GM21447 (cell line): ENCODE measurements around the gene GALNT17.
"Not testable (repeated sequence)": the region's sequence is repeated elsewhere in the genome, so short reads cannot be mapped to it uniquely, and the experiment has no call there.

ENCODE experiments used
- ATAC-seq: cut with Tn5 transposase; IDR thresholded peaks from one replicate; pipeline ENCODE4 v1.9.1; 2021; ENCODE audit not compliant: unreplicated experiment

GALNT17 gene

DNA sequence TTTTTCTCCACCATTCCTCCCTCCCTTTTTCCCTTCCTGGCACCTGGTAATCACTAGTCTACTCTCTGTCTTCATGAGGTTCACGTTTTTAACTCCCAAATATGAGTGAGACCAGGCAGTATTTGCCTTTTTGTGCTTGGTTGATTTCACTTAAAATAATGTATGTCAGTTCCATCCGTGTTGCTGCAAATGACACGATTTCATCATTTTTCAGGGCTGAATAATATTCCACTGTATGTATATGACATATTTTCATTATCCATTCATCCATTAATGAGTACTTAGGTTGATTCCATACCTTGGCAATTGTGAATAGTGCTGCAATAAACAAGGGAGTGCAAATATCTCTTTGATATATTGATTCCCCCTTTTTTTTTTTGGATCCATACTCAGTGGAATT lies 25.8 kb downstream of the GALNT17 start:
- no peak for ATAC-seq

DNA sequence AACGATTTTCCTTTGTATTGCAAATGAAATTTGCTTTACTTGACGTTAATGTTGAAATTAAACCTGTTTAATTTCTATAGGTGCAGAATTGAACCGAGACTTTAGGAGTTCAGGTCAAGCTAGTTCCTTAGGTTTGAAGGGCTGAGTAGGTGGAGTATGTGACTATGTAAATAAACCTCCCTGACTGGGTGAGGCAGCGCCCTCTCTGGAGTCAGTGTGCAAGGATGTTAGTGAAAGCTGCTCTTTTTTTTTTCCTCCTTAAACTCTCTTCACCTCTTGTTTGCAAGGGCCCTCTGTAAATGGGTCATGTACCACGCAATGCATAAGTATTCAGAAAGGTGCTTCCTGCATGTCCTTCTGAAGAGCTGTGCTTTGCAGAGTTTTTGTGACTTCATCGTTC lies 33.8 kb downstream of the GALNT17 start:
- ATAC-seq: no peak

DNA sequence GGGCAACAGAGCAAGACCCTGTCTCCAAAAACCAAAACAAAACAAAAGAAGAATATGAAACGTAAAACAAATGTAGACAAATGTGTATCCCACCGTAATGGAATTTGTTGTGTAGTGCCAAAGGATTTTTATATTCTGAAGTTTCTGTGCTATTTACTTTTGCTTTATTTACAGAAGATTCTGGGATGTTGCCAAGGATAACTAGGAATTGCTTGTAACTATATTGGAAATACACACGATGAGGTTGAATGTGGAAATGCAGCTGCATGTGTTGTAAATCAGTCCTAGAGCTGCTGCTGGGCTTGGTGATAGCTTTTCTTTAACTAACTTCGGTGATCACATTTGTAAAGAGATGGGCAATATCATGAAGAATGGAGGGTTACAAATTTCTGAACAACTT lies 39.5 kb downstream of the GALNT17 start:
- ATAC-seq: no peak

DNA sequence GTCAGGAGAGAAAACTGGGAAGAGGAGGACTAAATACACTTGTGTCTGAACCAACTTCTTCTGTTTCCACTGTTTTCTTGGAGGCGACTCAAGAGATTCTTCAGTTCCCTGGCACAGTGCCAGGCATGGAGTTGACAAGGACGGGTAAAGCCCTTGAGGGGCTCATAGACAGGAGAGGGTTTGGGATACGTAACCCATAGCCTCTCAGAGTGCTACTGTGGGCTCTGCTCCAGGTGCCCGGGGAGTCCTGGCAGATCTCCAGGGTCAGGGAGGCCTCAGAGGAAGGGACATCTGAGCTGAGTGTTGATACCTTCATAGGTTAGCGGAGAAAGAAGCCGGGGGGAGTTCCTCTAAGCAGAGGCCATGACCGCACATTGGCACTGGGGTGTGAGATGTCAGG lies 42.0 kb downstream of the GALNT17 start:
- ATAC-seq: no peak

DNA sequence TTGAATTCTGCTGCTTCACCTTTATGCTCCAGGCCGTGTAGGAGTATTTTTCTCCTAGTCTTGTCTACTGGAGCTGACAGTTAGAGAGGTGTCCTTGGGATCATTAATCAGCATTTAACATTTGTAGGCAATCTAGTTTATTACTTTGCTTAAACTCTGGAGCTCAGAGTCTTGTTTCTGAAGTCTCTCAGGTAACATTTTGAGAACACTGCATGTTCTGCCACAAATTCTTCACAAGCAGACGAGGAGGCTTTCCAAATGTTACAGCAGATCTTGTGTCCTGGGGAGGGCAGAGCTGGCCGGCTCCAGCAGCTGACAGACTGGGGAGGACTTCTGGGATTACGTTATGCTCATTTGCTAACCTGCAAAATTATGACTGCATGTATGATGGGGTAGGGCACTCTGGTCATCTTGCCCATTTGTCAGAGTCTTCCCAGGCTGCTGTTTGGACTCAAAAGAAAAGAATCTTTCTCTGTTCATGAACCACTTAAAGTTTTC lies 50.5 kb downstream of the GALNT17 start:
- ATAC-seq: no peak

DNA sequence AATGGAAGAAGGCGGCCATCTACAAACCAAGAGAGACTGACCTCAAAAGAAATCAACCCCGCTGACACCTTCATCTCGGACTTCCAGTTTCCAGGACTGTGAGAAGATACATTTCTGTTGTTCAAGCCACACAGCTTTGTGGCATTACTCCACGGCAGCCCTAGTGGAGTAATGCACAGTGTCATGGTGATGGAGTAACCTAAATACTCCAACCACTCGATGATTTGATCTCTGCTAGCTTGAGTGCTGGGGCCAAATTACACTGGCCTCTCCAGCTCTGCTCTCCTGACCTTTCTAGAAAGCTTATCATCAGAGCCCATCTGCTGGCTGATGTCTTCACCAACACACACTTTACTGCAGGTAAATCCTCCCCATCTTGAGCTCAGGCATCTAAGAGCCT lies 52.2 kb downstream of the GALNT17 start:
- ATAC-seq: no peak

DNA sequence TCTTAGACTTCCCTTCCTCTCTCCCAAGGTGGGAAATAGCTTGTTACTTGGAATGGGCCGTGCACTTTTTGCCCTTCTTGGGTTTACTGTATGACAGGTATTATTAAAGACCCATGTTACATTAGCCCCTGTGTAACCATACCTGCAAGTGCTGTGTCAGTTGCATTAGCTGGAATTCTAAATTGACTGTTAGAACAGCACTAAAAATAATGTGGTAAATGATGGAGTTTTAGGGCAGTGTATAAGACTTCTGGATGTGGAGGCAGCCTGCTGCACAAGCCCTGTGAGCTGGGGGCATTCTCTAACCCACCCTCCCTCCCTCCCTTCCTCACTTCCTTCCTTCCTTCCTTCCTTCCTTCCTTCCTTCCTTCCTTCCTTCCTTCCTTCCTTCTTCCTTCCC lies 52.7 kb downstream of the GALNT17 start:
- no peak for ATAC-seq

DNA sequence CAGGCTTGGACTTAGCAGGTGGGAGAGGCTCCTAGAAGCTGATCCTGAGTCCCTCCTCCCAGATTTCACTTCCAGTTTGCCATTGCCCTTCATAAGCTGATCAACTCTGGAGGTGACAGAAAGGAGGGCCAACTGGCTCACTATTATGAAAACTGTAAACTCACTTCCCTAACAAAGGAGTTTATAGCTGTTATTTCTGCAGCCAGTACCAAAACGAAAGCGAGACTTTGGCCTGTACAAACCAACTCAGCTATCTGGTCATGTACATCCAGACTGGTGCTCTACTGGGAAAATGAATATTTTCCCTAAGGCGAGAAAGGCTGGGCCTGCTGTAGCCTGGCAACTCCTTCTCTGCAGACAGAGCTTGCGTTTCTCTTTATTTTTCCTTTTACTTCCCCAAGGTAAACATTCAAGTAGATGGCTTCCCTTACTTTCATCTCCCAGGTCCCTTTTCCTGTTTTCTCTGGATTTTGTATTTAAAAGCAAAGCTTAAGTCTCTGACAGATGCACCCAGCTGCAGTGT lies 54.7 kb downstream of the GALNT17 start:
- ATAC-seq: no peak

DNA sequence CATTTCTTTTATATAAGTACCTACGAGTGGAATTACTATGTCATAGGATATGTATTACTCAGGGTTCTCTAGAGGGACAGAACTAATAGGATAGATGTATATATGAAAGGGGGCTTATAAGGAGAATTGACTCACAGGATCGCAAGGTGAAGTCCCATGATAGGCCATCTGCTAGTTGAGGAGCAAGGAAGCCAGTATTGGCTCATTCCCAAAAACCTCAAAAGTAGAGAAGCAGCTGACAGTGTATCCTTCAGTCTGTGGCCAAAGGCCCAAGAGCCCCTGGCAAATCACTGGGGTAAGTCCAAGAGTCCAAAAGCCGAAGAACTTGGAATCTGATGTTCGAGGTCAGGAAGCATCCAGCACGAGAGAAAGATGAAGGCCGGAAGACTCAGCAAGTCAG lies 59.8 kb downstream of the GALNT17 start:
- no peak for ATAC-seq

DNA sequence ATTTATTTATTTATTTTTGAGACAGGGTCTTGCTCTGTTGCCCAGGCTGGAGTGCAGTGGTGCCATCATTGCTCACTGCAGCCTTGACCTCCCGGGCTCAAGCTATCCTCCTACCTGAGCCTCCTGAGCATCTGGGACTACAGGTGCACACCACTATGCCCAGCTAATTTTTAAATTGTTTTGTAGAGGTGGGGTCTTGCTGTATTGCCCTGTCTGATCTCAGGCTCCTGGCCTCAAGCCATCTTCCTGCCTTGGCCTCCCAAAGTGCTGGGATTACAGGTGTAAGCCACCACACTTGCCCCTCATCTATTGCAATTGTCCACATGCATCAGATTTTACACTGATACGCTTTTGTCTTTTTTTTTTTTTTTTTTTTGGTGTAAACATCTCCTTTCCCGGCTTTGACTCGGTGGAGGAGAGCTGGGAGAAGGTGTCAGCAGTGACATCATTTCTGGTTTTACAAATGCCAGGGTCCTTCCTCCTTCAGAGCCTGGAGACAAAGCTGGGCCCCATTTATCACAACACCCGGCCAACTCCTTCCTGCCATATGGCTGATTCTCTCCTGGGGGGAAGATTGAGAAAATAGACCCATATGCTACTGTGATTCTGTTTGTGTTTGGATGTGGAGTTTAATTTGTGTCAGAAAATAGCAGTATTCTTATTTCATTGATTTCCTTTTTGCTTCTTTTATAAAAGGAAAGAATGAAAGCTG lies 61.3 kb downstream of the GALNT17 start:
- ATAC-seq: no peak

DNA sequence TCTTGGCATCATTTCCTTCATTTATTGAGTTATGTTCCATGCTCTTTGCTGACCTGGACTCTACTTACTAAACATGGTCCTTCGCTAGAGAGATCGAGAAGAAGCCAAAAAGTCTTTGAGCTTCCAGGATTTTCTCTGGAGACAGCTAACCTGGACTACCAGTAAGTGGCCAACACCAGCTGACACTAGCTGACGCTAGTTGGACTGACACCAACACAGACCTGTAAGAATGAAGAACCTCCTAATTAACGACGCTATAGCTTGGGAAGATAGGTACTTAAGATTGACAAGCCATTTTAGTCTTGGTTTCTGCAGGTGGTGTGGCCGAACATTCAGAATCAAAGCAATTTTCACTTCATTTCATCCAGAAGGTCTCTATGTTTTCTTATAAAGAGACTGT lies 66.4 kb downstream of the GALNT17 start:
- no peak for ATAC-seq

DNA sequence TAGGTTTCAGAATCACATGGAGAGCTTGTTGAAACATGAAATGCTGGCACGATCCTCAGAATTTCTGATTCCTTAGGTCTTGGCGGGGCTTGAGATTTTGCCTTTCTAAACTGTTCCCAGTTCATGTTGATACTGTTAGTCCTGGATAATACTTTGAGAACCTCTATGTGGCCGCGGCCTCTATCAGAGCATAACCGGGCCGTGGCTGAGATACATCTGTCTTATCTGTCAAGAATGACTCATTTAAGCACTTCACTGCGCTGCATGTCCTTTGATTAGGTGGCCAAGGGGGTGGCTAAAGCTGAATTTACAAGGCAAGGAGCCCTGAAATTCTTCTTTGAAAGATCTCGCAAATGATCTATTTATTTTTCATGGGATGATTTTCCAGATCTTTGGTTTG lies 66.9 kb downstream of the GALNT17 start:
- ATAC-seq: no peak

DNA sequence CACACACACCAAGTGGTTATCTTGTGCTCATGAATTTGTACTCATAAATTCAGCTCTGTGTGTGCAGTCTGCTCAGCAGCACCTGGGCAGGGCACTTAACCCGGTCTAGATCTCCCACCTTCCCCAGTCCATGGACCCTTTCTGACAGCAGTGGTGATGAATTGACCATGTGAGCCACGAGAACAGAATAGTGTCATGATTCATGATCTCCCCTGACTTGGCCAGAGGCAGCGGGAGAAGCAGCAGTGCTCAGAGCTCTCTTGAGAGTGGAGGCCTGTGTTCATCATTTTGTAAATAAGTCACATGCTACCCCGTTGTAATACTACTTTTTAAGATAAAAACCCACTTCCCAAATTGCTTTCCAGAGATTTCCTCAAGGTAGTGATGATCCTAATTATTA lies 74.2 kb downstream of the GALNT17 start:
- no peak for ATAC-seq

DNA sequence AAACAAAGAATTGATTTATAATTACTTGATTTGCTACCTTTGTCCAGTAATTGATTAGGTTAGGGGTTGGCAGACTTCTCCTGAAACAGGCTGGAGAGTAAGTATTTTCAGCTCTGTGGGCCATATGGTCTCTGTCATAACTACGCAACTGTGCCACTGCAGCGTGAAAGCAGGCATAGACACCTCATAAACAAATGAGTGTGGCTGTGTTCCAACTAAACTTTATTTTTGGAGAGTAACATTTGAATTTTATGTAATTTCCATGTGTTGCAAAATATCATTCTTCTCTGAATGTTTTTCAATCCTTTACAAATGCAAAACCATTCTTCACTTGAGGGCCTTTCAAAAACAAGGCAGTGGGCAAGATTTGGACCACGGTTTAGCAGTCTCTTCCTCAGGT lies 76.9 kb downstream of the GALNT17 start:
- ATAC-seq: no peak

DNA sequence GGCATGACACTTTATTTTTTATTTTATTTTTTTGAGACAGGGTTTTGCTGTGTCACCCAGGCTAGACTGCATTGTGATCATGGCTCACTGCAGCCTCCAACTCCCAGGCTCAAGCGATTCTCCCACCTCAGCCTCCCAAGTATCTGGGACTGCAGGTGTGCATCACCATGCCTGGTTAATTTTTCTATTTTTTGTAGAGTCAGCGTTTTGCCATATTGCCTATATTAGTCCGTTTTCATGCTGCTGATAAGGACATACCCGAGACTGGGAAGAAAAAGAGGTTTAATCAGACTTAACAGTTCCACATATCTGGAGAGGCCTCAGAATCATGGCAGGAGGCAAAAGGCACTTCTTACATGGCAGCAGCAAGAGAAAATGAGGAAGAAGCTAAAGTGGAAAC lies 77.5 kb downstream of the GALNT17 start:
- ATAC-seq: not testable (repeated sequence)

DNA sequence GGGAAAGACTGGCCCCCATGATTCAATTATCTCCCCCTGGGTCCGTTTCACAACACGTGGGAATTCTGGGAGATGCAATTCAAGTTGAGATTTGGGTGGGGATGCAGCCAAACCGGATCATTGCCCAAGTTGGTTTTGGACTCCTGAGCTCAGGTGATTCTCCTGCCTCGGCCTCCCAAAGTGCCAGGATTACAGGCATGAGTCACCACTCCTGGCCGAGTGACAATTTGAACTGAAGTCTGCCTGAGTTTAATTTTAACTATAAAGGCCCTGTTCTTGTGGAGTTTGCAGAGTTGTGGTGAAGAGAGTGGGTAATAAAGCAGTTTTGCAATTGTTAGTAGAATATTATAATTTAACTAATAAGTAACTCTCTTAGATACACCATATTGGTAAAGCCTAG lies 78.3 kb downstream of the GALNT17 start:
- no peak for ATAC-seq

DNA sequence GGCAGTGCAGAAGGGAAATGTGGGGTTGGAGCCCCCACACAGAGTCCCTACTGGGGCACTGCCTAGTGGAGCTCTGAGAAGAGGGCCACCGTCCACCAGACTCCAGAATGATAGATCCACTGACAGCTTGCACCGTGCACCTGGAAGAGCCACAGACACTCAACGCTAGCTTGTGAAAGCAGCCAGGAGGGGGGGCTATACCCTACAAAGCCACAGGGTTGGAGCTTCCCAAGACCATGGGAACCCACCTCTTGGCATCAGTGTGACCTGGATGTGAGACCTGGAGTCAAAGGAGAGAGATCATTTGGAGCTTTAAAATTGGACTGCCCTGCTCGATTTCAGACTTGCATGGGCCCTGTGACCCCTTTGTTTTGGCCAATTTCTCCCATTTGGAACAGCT lies 80.5 kb downstream of the GALNT17 start:
- ATAC-seq: not testable (repeated sequence)

DNA sequence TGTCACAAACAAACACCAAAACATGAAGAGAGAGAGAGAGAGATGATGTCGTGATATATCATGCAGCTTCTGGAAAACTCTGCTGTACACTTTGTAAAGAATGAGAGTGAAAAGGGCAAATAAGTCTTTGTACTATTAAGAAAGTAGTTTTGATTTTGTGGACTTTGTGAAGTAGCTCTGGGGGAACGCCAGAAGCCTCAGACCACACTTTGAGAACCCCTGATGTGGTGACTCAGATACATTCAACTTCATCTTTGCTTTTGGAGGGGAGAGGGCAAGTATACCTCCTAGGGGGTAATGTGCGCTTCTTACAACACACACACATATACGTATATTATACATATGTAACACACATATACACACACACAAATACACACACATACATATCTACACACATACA lies 84.3 kb downstream of the GALNT17 start:
- ATAC-seq: no peak

DNA sequence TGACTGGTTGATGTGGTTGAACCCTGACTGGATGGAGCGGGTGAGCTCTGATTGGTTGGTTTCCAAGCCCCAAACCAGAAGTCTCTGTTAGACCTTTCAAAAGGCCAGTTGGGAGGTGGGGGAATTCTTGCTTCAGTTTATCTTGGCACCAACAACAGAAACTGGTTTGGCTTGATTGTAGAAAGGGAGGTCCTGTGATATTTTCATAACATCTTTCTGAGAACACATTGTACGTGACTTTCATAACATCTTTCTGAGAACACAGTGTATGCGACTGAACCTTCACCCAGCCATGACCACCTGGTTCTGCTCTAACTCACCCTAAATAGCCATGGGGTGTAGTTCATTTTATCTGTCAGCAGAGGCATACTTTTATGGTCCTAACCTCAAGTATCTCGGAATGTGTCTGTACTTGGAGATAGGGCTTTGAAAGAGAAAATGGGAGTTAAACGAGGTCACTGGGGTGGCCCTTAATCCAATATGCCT lies 88.3 kb downstream of the GALNT17 start:
- no peak for ATAC-seq

DNA sequence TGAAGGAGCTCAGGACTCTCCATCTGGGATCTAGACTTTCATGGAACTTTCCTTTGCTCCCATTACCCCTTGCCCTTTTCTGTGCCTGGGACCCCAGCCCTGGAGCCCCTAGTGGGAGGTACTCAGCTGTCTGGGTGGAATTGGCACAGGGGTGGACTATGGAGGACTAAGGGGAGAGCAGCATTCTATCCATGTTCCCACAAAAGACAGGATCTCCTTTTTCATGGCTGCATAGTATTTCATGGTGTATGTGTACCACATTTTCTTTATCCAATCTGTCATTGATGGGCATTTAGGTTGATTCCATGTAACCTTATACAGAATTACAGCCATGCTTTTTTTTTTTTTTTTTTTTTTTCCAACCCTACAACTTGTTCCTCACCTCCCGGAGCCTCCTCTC lies 89.1 kb downstream of the GALNT17 start:
- ATAC-seq: no peak

DNA sequence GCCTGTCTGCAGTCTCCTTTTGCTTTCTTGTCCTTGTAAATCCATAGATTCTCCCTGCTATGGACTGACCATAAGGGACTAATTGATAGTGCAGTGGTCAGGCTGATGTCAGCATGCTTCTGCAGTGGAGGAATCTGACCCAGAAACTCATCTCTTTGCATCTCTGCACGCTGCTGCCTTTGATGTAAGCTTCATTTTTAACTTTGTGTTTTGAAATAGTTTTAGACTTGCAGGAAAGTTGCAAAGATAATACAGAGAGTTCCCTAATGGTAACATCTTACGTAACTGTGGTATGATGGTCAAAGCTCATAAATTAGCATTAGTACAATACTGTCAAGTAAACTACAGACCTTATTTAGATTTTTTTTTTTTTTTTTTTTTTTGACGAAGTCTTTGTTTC lies 89.6 kb downstream of the GALNT17 start:
- no peak for ATAC-seq

DNA sequence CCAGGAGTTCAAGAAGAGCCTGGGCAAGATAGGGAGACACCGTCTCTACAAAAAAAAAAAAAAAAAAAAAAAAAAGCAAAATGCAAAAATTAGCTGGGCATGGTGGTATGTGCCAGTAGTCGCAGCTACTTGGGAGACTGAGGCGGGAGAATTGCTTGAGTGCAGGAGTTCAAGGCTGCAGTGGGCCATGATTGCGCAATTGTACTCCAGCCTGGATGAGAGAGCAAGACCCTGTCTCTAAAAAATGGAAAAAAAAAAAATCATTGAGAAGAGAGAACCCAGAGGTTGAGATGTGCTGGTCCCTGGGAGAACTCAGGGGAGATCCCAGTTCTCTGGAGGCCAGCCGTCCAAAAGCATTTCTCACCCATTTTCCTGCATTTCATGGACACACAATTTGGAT lies 95.2 kb downstream of the GALNT17 start:
- ATAC-seq: no peak

DNA sequence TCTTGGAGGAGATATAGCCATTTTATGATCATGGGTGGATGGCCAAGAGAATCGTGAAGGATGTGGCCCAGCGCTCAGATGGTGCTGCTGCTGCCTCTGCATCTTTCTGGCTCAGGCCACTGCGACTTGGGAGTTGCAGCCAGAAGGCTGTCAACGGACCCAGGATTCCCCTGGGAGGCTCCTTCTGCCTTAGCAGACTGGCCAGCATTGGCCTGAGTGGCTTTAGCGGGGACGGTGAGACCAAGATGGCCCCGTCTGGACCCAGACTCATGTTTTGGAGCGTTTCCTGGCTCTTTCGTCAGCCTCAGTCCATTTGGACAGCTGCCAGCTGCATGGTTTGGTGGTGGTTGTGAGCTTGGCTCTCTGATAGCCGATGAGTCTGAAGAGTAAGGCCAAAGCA lies 97.2 kb downstream of the GALNT17 start:
- no peak for ATAC-seq
